K562 (cell line): ENCODE results near the gene TRIM38. TPM values are rescaled to one million over a fixed set of nuclear protein-coding genes. Genes with fewer than 3 reads are reported as not detected.

Source experiments
- ERF ChIP-seq: fragments of 450-650 bp; formaldehyde crosslinking; IDR thresholded peaks from 2 replicates; pipeline ENCODE4 v1.4.0; 2020; ENCODE audit warnings: mild to moderate bottlenecking, mixed read lengths
- GTF2F1 ChIP-seq: IDR thresholded peaks from 2 replicates; pipeline ENCODE4 v1.6.1; 2011; ENCODE audit warnings: low read depth, low read length, improper control_type of control experiment
- NR2C2 ChIP-seq, 2 experiments: fragments of 200-800 bp in 1 of 2; sonication (Bioruptor generic) in 1 of 2; sonication (generic) in 1 of 2; formaldehyde crosslinking in 1 of 2; IDR thresholded peaks; 2 replicates each; pipeline versions ENCODE4 v1.6.1 to v1.8.0; 2016 to 2022; ENCODE audit warnings: mild to moderate bottlenecking in 1 of 2, missing compliant biosample characterization in 1 of 2, missing genetic modification characterization in 1 of 2, missing genetic modification reagents in 1 of 2
- TCFL5 ChIP-seq: fragments of 250-450 bp; sonication (Bioruptor Pico); conservative IDR thresholded peaks from 2 replicates; pipeline ENCODE4 v1.6.1; 2021; ENCODE audit warnings: mild to moderate bottlenecking, moderate library complexity, matching md5 sums
- ZNF830 ChIP-seq: fragments of 250-450 bp; sonication (Bioruptor Pico); IDR thresholded peaks from 2 replicates; pipeline ENCODE4 v1.5.0; 2021; ENCODE audit warnings: mild to moderate bottlenecking
- polyA plus RNA-seq, 8 experiments: library from polyadenylated mRNA; depleted of rRNA in 4 of 8; stranded (reverse) in 5 of 8; unstranded in 3 of 8; fragments of >200 nt; fragmentation: Nextera tagmentation in 2 of 8; fragmentation: Illumina TruSeq in 1 of 8; extraction: Ambion mirVana in 2 of 8; extraction: Trizol in 1 of 8; gene quantifications; 2 replicates each; pipeline versions ENCODE4 v1.2.1 to v1.2.3, GENCODE V29; 2011 to 2014; ENCODE audit warnings: inconsistent platforms in 1 of 8, missing spikeins in 1 of 8
- total RNA-seq, 7 experiments: library from RNA; depleted of rRNA in 6 of 7; stranded (reverse); fragments of >200 nt in 6 of 7; fragmentation: Illumina TruSeq in 2 of 7; extraction: Trizol in 2 of 7; gene quantifications; 2 replicates each; pipeline versions ENCODE4 v1.2.1 to v1.2.3, GENCODE V29; 2011 to 2021; ENCODE audit warnings: low replicate concordance in 1 of 7
- TF ChIP-seq, protein P1 (sequence below): fragments of 200-800 bp; sonication (Bioruptor generic); IDR thresholded peaks from 2 replicates; pipeline ENCODE4 v1.6.1; 2016; ENCODE audit warnings: missing genetic modification characterization, missing compliant biosample characterization
- TF ChIP-seq, protein P2 (sequence below), 2 experiments: IDR thresholded peaks in 1 of 2; conservative IDR thresholded peaks in 1 of 2; 2 replicates each; pipeline ENCODE4 v1.6.1; 2016; ENCODE audit warnings: low read depth in 2 of 2, mild to moderate bottlenecking in 1 of 2, missing compliant biosample characterization in 1 of 2, missing genetic modification characterization in 1 of 2, moderate library complexity in 1 of 2
- TF ChIP-seq, protein P3 (sequence below): sonication (generic); formaldehyde crosslinking; IDR thresholded peaks from 2 replicates; pipeline ENCODE4 v1.8.1; 2023; ENCODE audit warnings: mild to moderate bottlenecking, missing genetic modification reagents
- TF ChIP-seq, protein P4 (sequence below): IDR thresholded peaks from 2 replicates; pipeline ENCODE4 v1.6.1; 2011; ENCODE audit warnings: borderline replicate concordance, low read depth, mild to moderate bottlenecking, moderate library complexity, low read length; ENCODE audit not compliant: insufficient read depth, poor library complexity, severe bottlenecking
- TF ChIP-seq, protein P5 (sequence below): sonication (generic); formaldehyde crosslinking; IDR thresholded peaks from 2 replicates; pipeline ENCODE4 v1.8.0; 2022; ENCODE audit warnings: missing genetic modification reagents, mild to moderate bottlenecking, borderline replicate concordance

Gene TRIM38
- total and polyA plus RNA-seq, 9 of the 15 experiments (the other 6 are each of a cell fraction or from before 2014, with no cell fraction given): 1.7 to 6.7 (median 6.3) TPM

DNA sequence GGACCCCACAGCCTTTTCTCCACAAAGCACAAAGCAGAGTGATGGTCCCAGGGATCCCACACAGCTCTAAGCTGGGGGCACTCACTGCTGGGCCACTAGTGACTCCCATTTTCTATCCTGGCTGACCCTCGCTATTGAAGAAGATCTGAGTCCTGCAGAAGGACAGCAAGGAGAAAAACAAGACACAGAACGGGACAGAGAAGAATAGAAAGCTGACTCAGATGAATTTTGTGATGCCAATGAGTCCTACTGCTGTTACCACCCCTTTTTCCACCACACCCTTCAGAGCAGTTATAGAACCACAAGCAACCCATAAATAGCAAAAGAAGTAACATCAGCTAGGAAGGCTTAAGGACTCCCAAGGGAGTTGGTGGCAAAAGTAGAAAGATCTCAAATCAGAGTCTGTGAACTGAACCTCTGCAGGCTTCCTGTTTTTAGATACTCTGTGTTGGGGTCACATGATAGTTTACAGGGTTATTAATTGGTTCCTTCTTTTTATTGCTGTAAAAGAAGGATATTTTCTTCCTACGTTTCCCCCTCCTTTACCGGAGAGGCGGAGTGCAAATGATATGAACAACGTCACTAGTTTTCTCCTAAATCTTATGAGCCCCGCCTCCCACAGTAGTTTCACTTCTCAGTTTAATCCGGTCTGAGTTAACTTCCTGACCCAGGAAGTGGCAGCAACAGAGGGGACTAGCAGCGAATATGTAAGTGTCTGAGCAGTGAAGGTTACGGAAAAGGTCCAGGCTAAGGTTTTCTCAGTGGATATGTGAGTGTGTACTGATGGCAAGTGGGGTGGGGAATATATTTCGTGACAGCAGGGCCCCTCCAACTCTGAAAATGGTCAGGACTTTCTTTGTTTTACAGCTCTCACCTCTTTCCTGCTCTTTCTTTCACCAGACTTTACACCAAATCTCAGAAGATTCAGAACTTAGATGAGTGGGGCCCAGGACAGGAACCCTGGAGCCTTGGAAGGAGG, at the start of gene TRIM38 (continued):
- TF ChIP-seq GTF2F1 (no peak), TCFL5 (CRISPR knock-in tag) (no peak), ERF (CRISPR knock-in tag) (no peak), NR2C2 (CRISPR knock-in tag; IDR thresholded peaks at IDR 0.05) (no peak), NR2C2 (tag; IDR thresholded peaks at IDR 0.05) (peak; percentile 81), ZNF830 (CRISPR knock-in tag) (peak; percentile 89; the same call in 1 of the 2 replicates)
- TF ChIP-seq, protein P1, sequence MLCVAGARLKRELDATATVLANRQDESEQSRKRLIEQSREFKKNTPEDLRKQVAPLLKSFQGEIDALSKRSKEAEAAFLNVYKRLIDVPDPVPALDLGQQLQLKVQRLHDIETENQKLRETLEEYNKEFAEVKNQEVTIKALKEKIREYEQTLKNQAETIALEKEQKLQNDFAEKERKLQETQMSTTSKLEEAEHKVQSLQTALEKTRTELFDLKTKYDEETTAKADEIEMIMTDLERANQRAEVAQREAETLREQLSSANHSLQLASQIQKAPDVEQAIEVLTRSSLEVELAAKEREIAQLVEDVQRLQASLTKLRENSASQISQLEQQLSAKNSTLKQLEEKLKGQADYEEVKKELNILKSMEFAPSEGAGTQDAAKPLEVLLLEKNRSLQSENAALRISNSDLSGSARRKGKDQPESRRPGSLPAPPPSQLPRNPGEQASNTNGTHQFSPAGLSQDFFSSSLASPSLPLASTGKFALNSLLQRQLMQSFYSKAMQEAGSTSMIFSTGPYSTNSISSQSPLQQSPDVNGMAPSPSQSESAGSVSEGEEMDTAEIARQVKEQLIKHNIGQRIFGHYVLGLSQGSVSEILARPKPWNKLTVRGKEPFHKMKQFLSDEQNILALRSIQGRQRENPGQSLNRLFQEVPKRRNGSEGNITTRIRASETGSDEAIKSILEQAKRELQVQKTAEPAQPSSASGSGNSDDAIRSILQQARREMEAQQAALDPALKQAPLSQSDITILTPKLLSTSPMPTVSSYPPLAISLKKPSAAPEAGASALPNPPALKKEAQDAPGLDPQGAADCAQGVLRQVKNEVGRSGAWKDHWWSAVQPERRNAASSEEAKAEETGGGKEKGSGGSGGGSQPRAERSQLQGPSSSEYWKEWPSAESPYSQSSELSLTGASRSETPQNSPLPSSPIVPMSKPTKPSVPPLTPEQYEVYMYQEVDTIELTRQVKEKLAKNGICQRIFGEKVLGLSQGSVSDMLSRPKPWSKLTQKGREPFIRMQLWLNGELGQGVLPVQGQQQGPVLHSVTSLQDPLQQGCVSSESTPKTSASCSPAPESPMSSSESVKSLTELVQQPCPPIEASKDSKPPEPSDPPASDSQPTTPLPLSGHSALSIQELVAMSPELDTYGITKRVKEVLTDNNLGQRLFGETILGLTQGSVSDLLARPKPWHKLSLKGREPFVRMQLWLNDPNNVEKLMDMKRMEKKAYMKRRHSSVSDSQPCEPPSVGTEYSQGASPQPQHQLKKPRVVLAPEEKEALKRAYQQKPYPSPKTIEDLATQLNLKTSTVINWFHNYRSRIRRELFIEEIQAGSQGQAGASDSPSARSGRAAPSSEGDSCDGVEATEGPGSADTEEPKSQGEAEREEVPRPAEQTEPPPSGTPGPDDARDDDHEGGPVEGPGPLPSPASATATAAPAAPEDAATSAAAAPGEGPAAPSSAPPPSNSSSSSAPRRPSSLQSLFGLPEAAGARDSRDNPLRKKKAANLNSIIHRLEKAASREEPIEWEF (CRISPR knock-in tag): no peak
- TF ChIP-seq, protein P2, sequence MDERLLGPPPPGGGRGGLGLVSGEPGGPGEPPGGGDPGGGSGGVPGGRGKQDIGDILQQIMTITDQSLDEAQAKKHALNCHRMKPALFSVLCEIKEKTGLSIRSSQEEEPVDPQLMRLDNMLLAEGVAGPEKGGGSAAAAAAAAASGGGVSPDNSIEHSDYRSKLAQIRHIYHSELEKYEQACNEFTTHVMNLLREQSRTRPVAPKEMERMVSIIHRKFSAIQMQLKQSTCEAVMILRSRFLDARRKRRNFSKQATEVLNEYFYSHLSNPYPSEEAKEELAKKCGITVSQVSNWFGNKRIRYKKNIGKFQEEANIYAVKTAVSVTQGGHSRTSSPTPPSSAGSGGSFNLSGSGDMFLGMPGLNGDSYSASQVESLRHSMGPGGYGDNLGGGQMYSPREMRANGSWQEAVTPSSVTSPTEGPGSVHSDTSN (CRISPR knock-in tag; IDR thresholded peaks at IDR 0.05; ENCODE audit: low read depth): no peak
- TF ChIP-seq, protein P2 (tag; conservative IDR thresholded peaks at IDR 0.05; ENCODE audit: low read depth): peak; percentile 69
- TF ChIP-seq, protein P3, sequence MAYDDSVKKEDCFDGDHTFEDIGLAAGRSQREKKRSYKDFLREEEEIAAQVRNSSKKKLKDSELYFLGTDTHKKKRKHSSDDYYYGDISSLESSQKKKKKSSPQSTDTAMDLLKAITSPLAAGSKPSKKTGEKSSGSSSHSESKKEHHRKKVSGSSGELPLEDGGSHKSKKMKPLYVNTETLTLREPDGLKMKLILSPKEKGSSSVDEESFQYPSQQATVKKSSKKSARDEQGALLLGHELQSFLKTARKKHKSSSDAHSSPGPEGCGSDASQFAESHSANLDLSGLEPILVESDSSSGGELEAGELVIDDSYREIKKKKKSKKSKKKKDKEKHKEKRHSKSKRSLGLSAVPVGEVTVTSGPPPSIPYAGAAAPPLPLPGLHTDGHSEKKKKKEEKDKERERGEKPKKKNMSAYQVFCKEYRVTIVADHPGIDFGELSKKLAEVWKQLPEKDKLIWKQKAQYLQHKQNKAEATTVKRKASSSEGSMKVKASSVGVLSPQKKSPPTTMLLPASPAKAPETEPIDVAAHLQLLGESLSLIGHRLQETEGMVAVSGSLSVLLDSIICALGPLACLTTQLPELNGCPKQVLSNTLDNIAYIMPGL (CRISPR knock-in tag): no peak
- TF ChIP-seq, protein P4, sequence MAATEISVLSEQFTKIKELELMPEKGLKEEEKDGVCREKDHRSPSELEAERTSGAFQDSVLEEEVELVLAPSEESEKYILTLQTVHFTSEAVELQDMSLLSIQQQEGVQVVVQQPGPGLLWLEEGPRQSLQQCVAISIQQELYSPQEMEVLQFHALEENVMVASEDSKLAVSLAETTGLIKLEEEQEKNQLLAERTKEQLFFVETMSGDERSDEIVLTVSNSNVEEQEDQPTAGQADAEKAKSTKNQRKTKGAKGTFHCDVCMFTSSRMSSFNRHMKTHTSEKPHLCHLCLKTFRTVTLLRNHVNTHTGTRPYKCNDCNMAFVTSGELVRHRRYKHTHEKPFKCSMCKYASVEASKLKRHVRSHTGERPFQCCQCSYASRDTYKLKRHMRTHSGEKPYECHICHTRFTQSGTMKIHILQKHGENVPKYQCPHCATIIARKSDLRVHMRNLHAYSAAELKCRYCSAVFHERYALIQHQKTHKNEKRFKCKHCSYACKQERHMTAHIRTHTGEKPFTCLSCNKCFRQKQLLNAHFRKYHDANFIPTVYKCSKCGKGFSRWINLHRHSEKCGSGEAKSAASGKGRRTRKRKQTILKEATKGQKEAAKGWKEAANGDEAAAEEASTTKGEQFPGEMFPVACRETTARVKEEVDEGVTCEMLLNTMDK: no peak
- TF ChIP-seq, protein P5, sequence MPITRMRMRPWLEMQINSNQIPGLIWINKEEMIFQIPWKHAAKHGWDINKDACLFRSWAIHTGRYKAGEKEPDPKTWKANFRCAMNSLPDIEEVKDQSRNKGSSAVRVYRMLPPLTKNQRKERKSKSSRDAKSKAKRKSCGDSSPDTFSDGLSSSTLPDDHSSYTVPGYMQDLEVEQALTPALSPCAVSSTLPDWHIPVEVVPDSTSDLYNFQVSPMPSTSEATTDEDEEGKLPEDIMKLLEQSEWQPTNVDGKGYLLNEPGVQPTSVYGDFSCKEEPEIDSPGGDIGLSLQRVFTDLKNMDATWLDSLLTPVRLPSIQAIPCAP (CRISPR knock-in tag): no peak
